Measurements from ENCODE around the gene FNIP1.

Gene FNIP1

GRCh38 chr5:131769336-131769735 is 27.5 kb downstream of the FNIP1 start:
- in situ Hi-C loops (cut with MboI; ENCODE audit: low pct_unique_long_range_greater_than_20kb, low sequenced_read_pairs, unreplicated experiment) = no loop called here
- DNase-seq (ENCODE audit: low spot score) = no peak
- no peak for TF ChIP-seq CTCF (IDR thresholded peaks at IDR 0.05; ENCODE audit: extremely low read depth, insufficient read depth, missing control alignments)

GRCh38 chr5:131767891-131768290 is 28.9 kb downstream of the FNIP1 start:
- DNase-seq (ENCODE audit: low spot score) = no peak
- in situ Hi-C loops (cut with MboI; ENCODE audit: low pct_unique_long_range_greater_than_20kb, low sequenced_read_pairs, unreplicated experiment) = no loop called here
- no peak for TF ChIP-seq CTCF (IDR thresholded peaks at IDR 0.05; ENCODE audit: extremely low read depth, insufficient read depth, missing control alignments)

- TF ChIP-seq CTCF (IDR thresholded peaks at IDR 0.05; ENCODE audit: extremely low read depth, insufficient read depth, missing control alignments) = no peak
- in situ Hi-C loops (cut with MboI; ENCODE audit: low pct_unique_long_range_greater_than_20kb, low sequenced_read_pairs, unreplicated experiment) = no loop called here
Observed at GRCh38 chr5:131766689-131767088, 30.1 kb downstream of the FNIP1 start.

GRCh38 chr5:131765261-131765660 is 31.6 kb downstream of the FNIP1 start:
- no peak for DNase-seq (ENCODE audit: low spot score)
- TF ChIP-seq CTCF (IDR thresholded peaks at IDR 0.05; ENCODE audit: extremely low read depth, insufficient read depth, missing control alignments) = no peak
- in situ Hi-C loops (cut with MboI; ENCODE audit: low pct_unique_long_range_greater_than_20kb, low sequenced_read_pairs, unreplicated experiment) = no loop called here

More at GRCh38 chr5:131766689-131767088, 30.1 kb downstream of the FNIP1 start:
- no peak for DNase-seq (ENCODE audit: low spot score)

- no peak for DNase-seq (ENCODE audit: low spot score)
- in situ Hi-C loops (cut with MboI; ENCODE audit: low pct_unique_long_range_greater_than_20kb, low sequenced_read_pairs, unreplicated experiment) = no loop called here
- no peak for TF ChIP-seq CTCF (IDR thresholded peaks at IDR 0.05; ENCODE audit: extremely low read depth, insufficient read depth, missing control alignments)
Observed at GRCh38 chr5:131763968-131764367, 32.8 kb downstream of the FNIP1 start.

GRCh38 chr5:131760793-131761192 is 36.0 kb downstream of the FNIP1 start:
- DNase-seq (ENCODE audit: low spot score) = no peak
- TF ChIP-seq CTCF (IDR thresholded peaks at IDR 0.05; ENCODE audit: extremely low read depth, insufficient read depth, missing control alignments) = no peak
- in situ Hi-C loops (cut with MboI; ENCODE audit: low pct_unique_long_range_greater_than_20kb, low sequenced_read_pairs, unreplicated experiment) = no loop called here

GRCh38 chr5:131759704-131760103 is 37.1 kb downstream of the FNIP1 start:
- in situ Hi-C loops (cut with MboI; ENCODE audit: low pct_unique_long_range_greater_than_20kb, low sequenced_read_pairs, unreplicated experiment) = no loop called here
- TF ChIP-seq CTCF (IDR thresholded peaks at IDR 0.05; ENCODE audit: extremely low read depth, insufficient read depth, missing control alignments) = no peak
- no peak for DNase-seq (ENCODE audit: low spot score)

Measured in GM13977 (cell line).